Lower leg skin (tissue), 4 donors: ENCODE results near the gene TENT4A. TPM values are rescaled to one million over a fixed set of nuclear protein-coding genes. Genes with fewer than 3 reads are reported as not detected.

Experiments used
- DNase-seq, 2 donors: peaks; one replicate each; pipeline ENCODE4 v3.0.0-alpha.2; 2019; ENCODE audit warnings: low spot score in 2 of 2
- H3K4me3 ChIP-seq: fragments of 200-600 bp; sonication (generic); 2 replicates; pipeline ENCODE4 v1.5.1; 2017; ENCODE audit warnings: mild to moderate bottlenecking, low read depth; ENCODE audit not compliant: poor library complexity, severe bottlenecking
- CTCF ChIP-seq, 3 donors: fragments of 450-650 bp; IDR thresholded peaks; one replicate each; pipeline ENCODE4 v1.5.1; 2016; ENCODE audit warnings: antibody characterized with exemption in 3 of 3, mild to moderate bottlenecking in 3 of 3, moderate library complexity in 2 of 3
- POLR2A ChIP-seq, 2 donors: fragments of 450-650 bp; IDR thresholded peaks; one replicate each; pipeline ENCODE4 v1.6.1; 2016 to 2017; ENCODE audit warnings: antibody characterized with exemption in 2 of 2, mild to moderate bottlenecking in 1 of 2, moderate library complexity in 1 of 2
- WGBS, 2 donors: methylation state at CpG; one replicate each; pipeline ENCODE4 v1.1.5; 2018; 5-methylcytosine and 5-hydroxymethylcytosine counted together
- intact Hi-C: fragments of 100-400 bp; cut with DNase I; formaldehyde crosslinking; loops from one replicate; pipeline ENCODE4 v1.15.0; 2023; ENCODE audit warnings: low total_unique reads
- total RNA-seq, 4 donors: library from RNA; depleted of rRNA; stranded (reverse); fragments of >200 nt; gene quantifications; one replicate each; pipeline ENCODE4 v1.1.0, GENCODE V29; 2016

The TENT4A gene
- total RNA-seq, 4 donors from 2014 or later: 12.9 to 51.6 (median 21.6) TPM

- WGBS, 2 donors: 53 to 58% methylated on average over 5 of the region's 5 CpGs
- no peak overlapping the region for H3K4me3 ChIP-seq
- intact Hi-C loops: no loop called here
- TF ChIP-seq CTCF (IDR thresholded peaks at IDR 0.05): no peak
- TF ChIP-seq POLR2A (IDR thresholded peaks at IDR 0.05): no peak
- no peak for DNase-seq
These were observed 91.7 kb downstream of the TENT4A start for GRCh38 chr5:6804766-6805501.

GRCh38 chr5:6805841-6806240 lies 92.6 kb downstream of the TENT4A start:
- DNase-seq: no peak
- intact Hi-C loops: no loop called here
- TF ChIP-seq POLR2A (IDR thresholded peaks at IDR 0.05) (no peak), CTCF (IDR thresholded peaks at IDR 0.05) (no peak)
- H3K4me3 ChIP-seq: no peak overlapping the region
- WGBS, 2 donors: 91 to 94% methylated on average over 2 of the region's 2 CpGs

Other genes starting within 250 kb of the TENT4A start
- gene NSUN2, start 80.4 kb upstream of the TENT4A start, total RNA-seq: 10 to 100 TPM; 43.0 to 54.0 (median 47.9) TPM
- 100 to 1,000 TPM in 2 of 4 donors, 10 to 100 TPM in 2; 83.1 to 155 (median 98.4) TPM for gene SRD5A1, start 80.0 kb upstream of the TENT4A start, total RNA-seq